Sigmoid colon (tissue), 7 donors: ENCODE measurements around the gene SLC1A5. TPM values are rescaled to one million over a fixed set of nuclear protein-coding genes. Genes with fewer than 3 reads are reported as not detected.
"Not testable (repeated sequence)": the region's sequence is repeated elsewhere in the genome, so short reads cannot be mapped to it uniquely, and the experiment has no call there.

Source experiments
- DNase-seq: peaks from one replicate; pipeline ENCODE4 v3.0.0-alpha.2; 2019
- H3K27ac ChIP-seq, 4 donors: fragments of 200-600 bp; sonication (generic); one replicate each; pipeline ENCODE4 v1.5.1; 2016 to 2019; ENCODE audit warnings: mild to moderate bottlenecking in 1 of 4
- H3K27me3 ChIP-seq, 3 donors: fragments of 200-600 bp; sonication (generic); one replicate each; pipeline ENCODE4 v1.5.1; 2019; ENCODE audit warnings: mild to moderate bottlenecking in 1 of 3
- H3K36me3 ChIP-seq, 4 donors: fragments of 200-600 bp; sonication (generic); one replicate each; pipeline ENCODE4 v1.5.1; 2016 to 2019
- H3K4me1 ChIP-seq, 4 donors: fragments of 200-600 bp; sonication (generic); one replicate each; pipeline ENCODE4 v1.5.1; 2017 to 2019
- H3K4me3 ChIP-seq, 4 donors: fragments of 200-600 bp; sonication (generic); one replicate each; pipeline ENCODE4 v1.5.1; 2017 to 2019; ENCODE audit warnings: mild to moderate bottlenecking in 2 of 4, moderate library complexity in 1 of 4
- H3K9me3 ChIP-seq, 4 donors: fragments of 200-600 bp in 3 of 4; sonication (generic) in 3 of 4; one replicate each; pipeline versions ENCODE4 v1.5.1 to v1.6.1; 2013 to 2019
- EP300 ChIP-seq, 4 donors: sonication (generic); formaldehyde crosslinking; IDR thresholded peaks; one replicate each; pipeline ENCODE4 v1.6.1; 2017; ENCODE audit warnings: antibody characterized with exemption in 4 of 4
- POLR2A ChIP-seq, 2 donors: fragments of 450-650 bp; IDR thresholded peaks; one replicate each; pipeline ENCODE4 v1.6.1; 2016; ENCODE audit warnings: antibody characterized with exemption in 2 of 2, mild to moderate bottlenecking in 2 of 2, moderate library complexity in 2 of 2
- POLR2AphosphoS5 ChIP-seq, 4 donors: sonication (generic); formaldehyde crosslinking; IDR thresholded peaks; one replicate each; pipeline ENCODE4 v1.6.1; 2017; ENCODE audit warnings: antibody characterized with exemption in 4 of 4
- WGBS, 2 donors: extraction: QIAGEN DNeasy Blood & Tissue Kit; methylation state at CpG; one replicate each; pipeline ENCODE4 v1.1.7; 2013; 5-methylcytosine and 5-hydroxymethylcytosine counted together
- intact Hi-C: fragments of 100-400 bp; cut with DNase I; formaldehyde crosslinking; loops from one replicate; pipeline ENCODE4 v1.15.1; 2023
- polyA plus RNA-seq, 3 donors: library from polyadenylated mRNA; stranded (reverse); fragments of 200-250 nt; gene quantifications; one replicate each; pipeline ENCODE4 v1.2.3, GENCODE V29; 2013
- total RNA-seq, 4 donors: library from RNA; depleted of rRNA; stranded (reverse); fragments of >200 nt; gene quantifications; one replicate each; pipeline ENCODE4 v1.1.0, GENCODE V29; 2016
- TF ChIP-seq, protein P1 (sequence below), 4 experiments: fragments of 450-650 bp in 3 of 4; fragments of 200-600 bp in 1 of 4; IDR thresholded peaks; one replicate each; pipeline ENCODE4 v1.5.1; 2016 to 2019; ENCODE audit warnings: antibody characterized with exemption in 4 of 4, mild to moderate bottlenecking in 3 of 4, moderate library complexity in 2 of 4
- donor health status: healthy with polysubstance abuse.
- donor health status: Bipolar disorder and iron deficiency.
- donor health status: healthy.

Gene SLC1A5
- total and polyA plus RNA-seq, 7 donors = 21.8 to 122 (median 26.2) TPM

- H3K36me3 ChIP-seq = no peaks in the 10 kb centered on the region
- TF ChIP-seq POLR2A (IDR thresholded peaks at IDR 0.05) = no peak
- no peak for TF ChIP-seq EP300 (IDR thresholded peaks at IDR 0.05)
- no peak for TF ChIP-seq POLR2AphosphoS5 (IDR thresholded peaks at IDR 0.05)
- TF ChIP-seq, protein P1, sequence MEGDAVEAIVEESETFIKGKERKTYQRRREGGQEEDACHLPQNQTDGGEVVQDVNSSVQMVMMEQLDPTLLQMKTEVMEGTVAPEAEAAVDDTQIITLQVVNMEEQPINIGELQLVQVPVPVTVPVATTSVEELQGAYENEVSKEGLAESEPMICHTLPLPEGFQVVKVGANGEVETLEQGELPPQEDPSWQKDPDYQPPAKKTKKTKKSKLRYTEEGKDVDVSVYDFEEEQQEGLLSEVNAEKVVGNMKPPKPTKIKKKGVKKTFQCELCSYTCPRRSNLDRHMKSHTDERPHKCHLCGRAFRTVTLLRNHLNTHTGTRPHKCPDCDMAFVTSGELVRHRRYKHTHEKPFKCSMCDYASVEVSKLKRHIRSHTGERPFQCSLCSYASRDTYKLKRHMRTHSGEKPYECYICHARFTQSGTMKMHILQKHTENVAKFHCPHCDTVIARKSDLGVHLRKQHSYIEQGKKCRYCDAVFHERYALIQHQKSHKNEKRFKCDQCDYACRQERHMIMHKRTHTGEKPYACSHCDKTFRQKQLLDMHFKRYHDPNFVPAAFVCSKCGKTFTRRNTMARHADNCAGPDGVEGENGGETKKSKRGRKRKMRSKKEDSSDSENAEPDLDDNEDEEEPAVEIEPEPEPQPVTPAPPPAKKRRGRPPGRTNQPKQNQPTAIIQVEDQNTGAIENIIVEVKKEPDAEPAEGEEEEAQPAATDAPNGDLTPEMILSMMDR (IDR thresholded peaks at IDR 0.05) = no peak
- 48 to 74% methylated on average over 6 of the region's 6 CpGs for WGBS, 2 donors
- no peaks in the 10 kb centered on the region for H3K27me3 ChIP-seq
- H3K27ac ChIP-seq = no peak overlapping the region
- H3K4me1 ChIP-seq = peaks cover 0 to 16% (median 16%) of the 10 kb centered on the region in 4 donors
- DNase-seq = no peak
- H3K4me3 ChIP-seq = no peak overlapping the region
- H3K9me3 ChIP-seq = no peaks in the 10 kb centered on the region
- intact Hi-C loops = no loop called here
Observed at GRCh38 chr19:46762245-46762890, 26.0 kb downstream of the SLC1A5 start.

GRCh38 chr19:46761418-46761831 lies 27.0 kb downstream of the SLC1A5 start:
- intact Hi-C loops = no loop called here
- Histone ChIP-seq H3K27me3 (no peaks in the 10 kb centered on the region), H3K36me3 (peaks cover 0 to 8% (median 2%) of the 10 kb centered on the region in 4 donors), H3K4me1 (peaks cover 0 to 16% (median 16%) of the 10 kb centered on the region in 4 donors), H3K9me3 (no peaks in the 10 kb centered on the region), H3K27ac (peak overlapping the region; percentile 20 to 78 (median 68)), H3K4me3 (no peak overlapping the region)
- TF ChIP-seq, protein P1 (IDR thresholded peaks at IDR 0.05) = no peak
- peak in 2 of 4 donors; percentile 16 for TF ChIP-seq POLR2AphosphoS5 (IDR thresholded peaks at IDR 0.05)
- 28 to 64% methylated on average over 5 of the region's 5 CpGs for WGBS, 2 donors
- DNase-seq = no peak

DNA sequence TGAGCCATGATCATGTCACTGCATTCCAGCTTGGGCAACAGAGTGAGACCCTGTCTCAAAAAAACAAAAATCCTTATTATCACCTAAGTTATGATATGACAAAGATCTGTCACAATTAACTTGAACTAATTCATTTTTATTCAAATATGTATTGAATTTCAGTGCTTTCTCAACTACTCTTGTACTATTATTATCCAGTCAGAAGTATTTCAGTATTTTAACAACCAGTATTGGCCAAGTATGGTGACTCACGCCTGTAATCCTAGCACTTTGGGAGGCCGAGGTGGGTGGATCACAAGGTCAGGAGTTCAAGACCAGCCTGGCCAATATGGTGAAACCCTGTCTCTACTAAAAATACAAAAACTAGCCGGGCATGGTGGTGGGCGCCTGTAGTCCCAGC lies 27.5 kb downstream of the SLC1A5 start:
- Histone ChIP-seq H3K27ac (peak overlapping the region; percentile 20 to 78 (median 68)), H3K4me1 (peaks cover 0 to 16% (median 16%) of the 10 kb centered on the region in 4 donors)
- intact Hi-C loops = not testable (repeated sequence)

DNA sequence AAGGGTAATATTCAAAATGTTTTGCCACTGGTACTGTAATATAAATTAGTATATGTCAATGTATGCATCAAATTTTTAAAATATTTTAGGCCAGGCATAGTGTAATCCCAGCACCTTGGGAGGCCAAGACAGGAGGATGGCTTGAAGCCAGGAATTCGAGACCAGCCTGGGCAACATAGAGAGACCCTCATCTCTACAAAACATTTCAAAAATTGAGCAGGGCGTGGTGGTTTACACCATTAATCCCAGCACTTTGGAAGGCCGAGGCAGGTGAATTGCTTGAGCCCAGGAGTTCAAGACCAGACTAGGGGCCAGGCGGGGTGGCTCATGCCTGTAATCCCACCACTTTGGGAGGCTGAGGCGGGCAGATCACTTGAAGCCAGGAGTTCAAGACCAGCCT lies 28.0 kb downstream of the SLC1A5 start:
- no peak overlapping the region for H3K4me3 ChIP-seq
- peaks cover 0 to 21% (median 18%) of the 10 kb centered on the region in 4 donors for H3K4me1 ChIP-seq
- H3K27ac ChIP-seq = peak overlapping the region; percentile 20 to 78 (median 68)
- no peaks in the 10 kb centered on the region for H3K27me3 ChIP-seq
- peaks cover 0 to 19% (median 2%) of the 10 kb centered on the region in 4 donors for H3K36me3 ChIP-seq
- no peaks in the 10 kb centered on the region for H3K9me3 ChIP-seq
- peak; percentile 42 for DNase-seq
- intact Hi-C loops = no loop called here
- WGBS, 2 donors = 91% methylated on average over 5 of the region's 5 CpGs
- TF ChIP-seq, protein P1 (IDR thresholded peaks at IDR 0.05) = no peak
- TF ChIP-seq POLR2A (IDR thresholded peaks at IDR 0.05) (no peak), POLR2AphosphoS5 (IDR thresholded peaks at IDR 0.05) (no peak), EP300 (IDR thresholded peaks at IDR 0.05) (no peak)

More for the DNA sequence above, 27.5 kb downstream of the SLC1A5 start:
- H3K36me3 ChIP-seq = peaks cover 0 to 14% (median 2%) of the 10 kb centered on the region in 4 donors
- not testable (repeated sequence) for DNase-seq, H3K9me3 ChIP-seq, H3K27me3 ChIP-seq, H3K4me3 ChIP-seq
- WGBS, 2 donors = 75 to 85% methylated on average over 4 of the region's 4 CpGs

- Histone ChIP-seq H3K9me3 (no peaks in the 10 kb centered on the region), H3K4me3 (no peak overlapping the region), H3K4me1 (peaks cover 0 to 24% (median 20%) of the 10 kb centered on the region in 4 donors), H3K36me3 (peaks cover 0 to 21% (median 2%) of the 10 kb centered on the region in 4 donors), H3K27ac (peak overlapping the region; percentile 20 to 78 (median 68)), H3K27me3 (no peaks in the 10 kb centered on the region)
- DNase-seq = peak; percentile 89
- peak in 1 of 4 donors; percentile 56 for TF ChIP-seq EP300 (IDR thresholded peaks at IDR 0.05)
- TF ChIP-seq POLR2A (IDR thresholded peaks at IDR 0.05) = no peak
- TF ChIP-seq, protein P1 (IDR thresholded peaks at IDR 0.05) = no peak
- TF ChIP-seq POLR2AphosphoS5 (IDR thresholded peaks at IDR 0.05) = peak in 3 of 4 donors; percentile 38 to 71 (median 58)
- WGBS, 2 donors = 78 to 83% methylated on average over 7 of the region's 7 CpGs
- intact Hi-C loops = loop anchor here (5.0 kb wide), 1 partner anchor 232 kb away; no protein-coding TSS in a partner anchor
Observed at GRCh38 chr19:46759817-46760333, 28.5 kb downstream of the SLC1A5 start.
